HG02610 (cell line): Measurements from ENCODE around the gene F11R.
A peak's percentile ranks its signal among the peaks of the same experiment; 100 is the strongest.
"Not testable (repeated sequence)": the region's sequence is repeated elsewhere in the genome, so short reads cannot be mapped to it uniquely, and the experiment has no call there.

Experiments
- ATAC-seq: cut with Tn5 transposase; IDR thresholded peaks from one replicate; pipeline ENCODE4 v1.9.1; 2021; ENCODE audit warnings: mild to moderate bottlenecking, moderate library complexity; ENCODE audit not compliant: unreplicated experiment

Gene F11R

GRCh38 chr1:161016683-161017082 lies 4.3 kb downstream of the F11R start:
- not testable (repeated sequence) for ATAC-seq

- ATAC-seq: peak; percentile 80
Observed at GRCh38 chr1:161013488-161014230, 7.3 kb downstream of the F11R start.

- ATAC-seq: no peak
Observed at GRCh38 chr1:161013131-161013487, 7.8 kb downstream of the F11R start.

- no peak for ATAC-seq
Observed at GRCh38 chr1:161012420-161012819, 8.5 kb downstream of the F11R start.

GRCh38 chr1:161009602-161010211 lies 11.2 kb downstream of the F11R start:
- ATAC-seq: no peak

GRCh38 chr1:161008869-161009510 lies 12.0 kb downstream of the F11R start:
- ATAC-seq: no peak

- no peak for ATAC-seq
Observed at GRCh38 chr1:161007369-161007768, 13.6 kb downstream of the F11R start.

- ATAC-seq: no peak
Observed at GRCh38 chr1:161006563-161006962, 14.4 kb downstream of the F11R start.

- no peak for ATAC-seq
Observed at GRCh38 chr1:161001525-161001924, 19.4 kb downstream of the F11R start.

GRCh38 chr1:161000736-161001480 lies 20.0 kb downstream of the F11R start:
- no peak for ATAC-seq

- ATAC-seq: no peak
Observed at GRCh38 chr1:160999376-160999775, 21.6 kb downstream of the F11R start.

- no peak for ATAC-seq
Observed at GRCh38 chr1:160997323-160998038, 23.5 kb downstream of the F11R start.

- ATAC-seq: no peak
Observed at GRCh38 chr1:160996178-160996577, 24.8 kb downstream of the F11R start.

- ATAC-seq: no peak
Observed at GRCh38 chr1:160993544-160994193, 27.3 kb downstream of the F11R start.

GRCh38 chr1:160992036-160992435 lies 28.9 kb downstream of the F11R start:
- ATAC-seq: not testable (repeated sequence)

- ATAC-seq: no peak
Observed at GRCh38 chr1:160987359-160988050, 33.4 kb downstream of the F11R start.

- no peak for ATAC-seq
Observed at GRCh38 chr1:160985723-160986122, 35.2 kb downstream of the F11R start.

- no peak for ATAC-seq
Observed at GRCh38 chr1:160981584-160982411, 39.2 kb downstream of the F11R start.

GRCh38 chr1:160979286-160979685 lies 41.7 kb downstream of the F11R start:
- no peak for ATAC-seq
